NT2/D1 (cell line): ENCODE measurements around the gene MICAL2.

Source experiments
- SUZ12 ChIP-seq: IDR thresholded peaks from 2 replicates; pipeline ENCODE4 v1.6.1; 2011; ENCODE audit not compliant: insufficient read length, insufficient read depth; ENCODE audit errors: extremely low read depth
- YY1 ChIP-seq: IDR thresholded peaks from 2 replicates; pipeline ENCODE4 v1.6.1; 2011; ENCODE audit not compliant: insufficient read length, insufficient read depth
- ZNF274 ChIP-seq: IDR thresholded peaks from 2 replicates; pipeline ENCODE4 v1.6.1; 2011; ENCODE audit warnings: mild to moderate bottlenecking, low read depth, low read length

DNA sequence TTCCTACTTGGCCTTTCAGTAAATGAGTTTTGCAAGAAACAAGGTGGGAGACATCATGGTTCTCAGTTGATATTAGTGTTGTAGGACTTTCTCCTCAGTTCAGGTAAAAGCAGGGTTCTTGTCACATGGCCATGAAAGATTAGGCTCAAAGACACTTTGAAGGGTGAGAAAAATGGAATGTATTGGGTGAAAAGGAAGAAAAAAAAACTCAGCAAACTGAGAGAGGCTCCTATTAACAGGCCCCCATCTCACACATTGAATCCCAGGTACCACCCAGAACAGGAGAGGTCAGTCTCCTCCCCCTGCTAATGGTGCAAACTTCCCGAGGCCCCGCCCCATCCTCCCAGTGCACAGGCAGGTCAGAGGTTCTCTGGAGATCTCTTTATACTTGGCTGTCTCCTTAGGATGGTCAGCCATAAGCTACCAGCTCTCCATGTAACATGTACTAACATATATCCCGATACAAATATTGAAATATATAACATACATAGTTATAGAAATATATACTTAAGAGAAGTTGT lies 62.2 kb downstream of the MICAL2 start:
- no peak for TF ChIP-seq YY1
- no peak for TF ChIP-seq ZNF274
- TF ChIP-seq SUZ12 = no peak
